ENCODE results near the gene ADAMTS12. TPM values are rescaled to one million over a fixed set of nuclear protein-coding genes. Genes with fewer than 3 reads are reported as not detected.

ADAMTS12 gene
- total RNA-seq, 3 donors from 2014 or later: 4.4 to 17.4 (median 15.0) TPM

- TF ChIP-seq CTCF (IDR thresholded peaks at IDR 0.05): no peak
- TF ChIP-seq POLR2A (IDR thresholded peaks at IDR 0.05): no peak
- Histone ChIP-seq H3K27ac (no peak overlapping the region), H3K27me3 (no peaks in the 10 kb centered on the region), H3K36me3 (no peaks in the 10 kb centered on the region), H3K9me3 (no peaks in the 10 kb centered on the region), H3K4me1 (no peaks in the 10 kb centered on the region), H3K4me3 (no peak overlapping the region)
- intact Hi-C loops (cut with DNase I; ENCODE audit: low total_unique reads): no loop called here
- no peak for DNase-seq (ENCODE audit: low spot score in 2 of 2)
These were observed 360.0 kb downstream of the ADAMTS12 start for GRCh38 chr5:33531824-33532223.

GRCh38 chr5:33531037-33531298 lies 360.8 kb downstream of the ADAMTS12 start:
- Histone ChIP-seq H3K4me1 (no peaks in the 10 kb centered on the region), H3K9me3 (no peaks in the 10 kb centered on the region), H3K27ac (no peak overlapping the region), H3K36me3 (no peaks in the 10 kb centered on the region), H3K4me3 (no peak overlapping the region), H3K27me3 (no peaks in the 10 kb centered on the region)
- no peak for TF ChIP-seq POLR2AphosphoS5 (IDR thresholded peaks at IDR 0.05)
- TF ChIP-seq POLR2A (IDR thresholded peaks at IDR 0.05): no peak
- TF ChIP-seq CTCF (IDR thresholded peaks at IDR 0.05): no peak
- no peak for DNase-seq (ENCODE audit: low spot score in 2 of 2)
- intact Hi-C loops (cut with DNase I; ENCODE audit: low total_unique reads): no loop called here

GRCh38 chr5:33530183-33531036 lies 361.4 kb downstream of the ADAMTS12 start:
- DNase-seq (ENCODE audit: low spot score in 2 of 2): no peak

GRCh38 chr5:33527696-33528095 lies 364.1 kb downstream of the ADAMTS12 start:
- no peak overlapping the region for H3K4me3 ChIP-seq
- TF ChIP-seq POLR2A (IDR thresholded peaks at IDR 0.05): no peak
- TF ChIP-seq POLR2AphosphoS5 (IDR thresholded peaks at IDR 0.05): no peak
- TF ChIP-seq CTCF (IDR thresholded peaks at IDR 0.05): no peak
- H3K36me3 ChIP-seq: no peaks in the 10 kb centered on the region
- H3K27me3 ChIP-seq: no peaks in the 10 kb centered on the region
- intact Hi-C loops (cut with DNase I; ENCODE audit: low total_unique reads): no loop called here
- H3K9me3 ChIP-seq: no peaks in the 10 kb centered on the region
- no peak for DNase-seq (ENCODE audit: low spot score in 2 of 2)
- H3K27ac ChIP-seq: no peak overlapping the region
- no peaks in the 10 kb centered on the region for H3K4me1 ChIP-seq

More at GRCh38 chr5:33530183-33531036, 361.4 kb downstream of the ADAMTS12 start:
- Histone ChIP-seq H3K4me3 (no peak overlapping the region), H3K27ac (no peak overlapping the region), H3K4me1 (no peaks in the 10 kb centered on the region), H3K27me3 (no peaks in the 10 kb centered on the region), H3K36me3 (no peaks in the 10 kb centered on the region), H3K9me3 (no peaks in the 10 kb centered on the region)
- no peak for TF ChIP-seq POLR2AphosphoS5 (IDR thresholded peaks at IDR 0.05)
- no peak for TF ChIP-seq POLR2A (IDR thresholded peaks at IDR 0.05)
- no peak for TF ChIP-seq CTCF (IDR thresholded peaks at IDR 0.05)
- intact Hi-C loops (cut with DNase I; ENCODE audit: low total_unique reads): no loop called here

GRCh38 chr5:33526755-33527154 lies 365.0 kb downstream of the ADAMTS12 start:
- Histone ChIP-seq H3K4me3 (no peak overlapping the region), H3K9me3 (no peaks in the 10 kb centered on the region), H3K27me3 (no peaks in the 10 kb centered on the region), H3K4me1 (no peaks in the 10 kb centered on the region), H3K36me3 (no peaks in the 10 kb centered on the region), H3K27ac (peak overlapping the region in 1 of 2 donors; percentile 3)
- intact Hi-C loops (cut with DNase I; ENCODE audit: low total_unique reads): no loop called here
- TF ChIP-seq CTCF (IDR thresholded peaks at IDR 0.05) (no peak), POLR2AphosphoS5 (IDR thresholded peaks at IDR 0.05) (no peak), POLR2A (IDR thresholded peaks at IDR 0.05) (no peak)
- no peak for DNase-seq (ENCODE audit: low spot score in 2 of 2)
